Stimulated activated CD4-positive, alpha-beta T cell treated with anti-CD3 and anti-CD28 coated beads, Interleukin-2, amount 100 ng/mL, for 4 hours (primary cell): ENCODE data around the gene PDE4A.
A peak's percentile ranks its signal among the peaks of the same experiment; 100 is the strongest.

Experiments used
- DNase-seq: peaks from one replicate; pipeline ENCODE4 v3.0.0-alpha.2; 2020; ENCODE audit warnings: low read depth

PDE4A gene

GRCh38 chr19:10510301-10510802 is 90.0 kb downstream of the PDE4A start:
- peak; percentile 28 for DNase-seq

DNA sequence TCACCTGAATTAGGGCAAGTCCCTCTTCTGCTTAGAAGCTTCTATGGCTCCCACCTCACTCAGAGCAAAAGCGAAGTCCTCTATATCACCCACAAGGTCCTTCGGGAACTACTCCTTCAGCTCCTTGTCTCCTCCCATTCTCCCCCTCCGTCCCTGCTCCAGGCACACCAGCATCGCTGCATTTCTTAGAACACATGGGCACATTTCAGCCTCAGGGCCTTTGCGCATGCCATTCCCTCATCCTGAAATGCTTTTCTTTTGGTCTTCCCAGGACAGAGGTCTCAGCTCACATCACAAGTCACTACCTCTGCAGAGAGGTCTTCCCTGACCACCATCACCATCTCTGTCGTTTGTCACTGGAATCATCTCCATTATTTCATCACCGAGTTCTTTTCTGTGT is 92.9 kb downstream of the PDE4A start:
- DNase-seq: no peak

DNA sequence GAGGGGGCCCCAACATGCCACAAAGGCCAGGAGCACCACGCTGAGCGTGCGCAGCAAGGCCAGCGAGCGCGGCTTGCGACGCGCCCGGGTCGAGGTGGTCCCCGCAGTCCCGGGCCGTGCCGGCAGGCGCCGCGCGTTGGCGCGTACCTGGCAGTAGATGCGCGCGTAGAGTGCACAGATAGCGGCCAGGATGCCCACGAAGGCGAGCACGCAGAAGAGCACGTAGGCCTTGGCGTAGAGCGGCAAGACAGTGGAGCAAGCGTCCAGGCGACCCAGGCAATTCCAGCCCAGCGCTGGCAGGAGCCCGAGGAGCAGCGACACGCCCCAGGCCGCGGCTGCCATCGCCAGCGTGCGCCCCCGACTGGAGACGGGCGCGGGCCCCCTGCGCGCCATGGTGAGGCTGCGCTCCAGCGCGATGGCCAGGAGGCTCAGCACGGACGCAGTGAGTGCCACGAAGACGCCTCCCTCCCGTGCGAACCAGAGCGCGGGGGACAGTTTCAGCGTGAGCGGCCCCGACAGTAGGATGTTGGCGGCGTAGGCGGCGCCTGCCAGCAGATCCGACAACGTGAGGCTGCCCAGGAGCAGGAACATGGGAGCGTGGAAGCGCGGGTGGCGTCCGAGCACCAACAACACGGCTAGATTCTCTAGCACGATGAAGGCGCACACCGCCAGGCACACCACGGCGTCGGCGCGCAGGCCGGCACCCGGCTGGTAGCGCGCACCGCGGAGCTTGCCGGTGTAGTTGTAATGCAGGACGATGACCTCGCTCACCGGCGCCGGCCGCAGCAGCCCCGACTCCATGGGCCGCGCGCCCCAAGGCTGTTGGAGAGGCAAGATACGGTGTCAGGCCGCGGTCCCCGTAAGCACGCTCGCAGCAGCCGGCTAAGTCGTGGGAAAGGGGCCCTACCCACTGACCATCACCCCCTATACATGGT is 94.1 kb downstream of the PDE4A start:
- no peak for DNase-seq

- DNase-seq: no peak
Measured at GRCh38 chr19:10516064-10516385, 95.7 kb downstream of the PDE4A start.

GRCh38 chr19:10516671-10517286 is 96.4 kb downstream of the PDE4A start:
- no peak for DNase-seq

GRCh38 chr19:10517361-10517759 is 97.0 kb downstream of the PDE4A start, which contains the start of gene S1PR5:
S1PR5 (minus strand) TSS chr19:10517447; CDS start chr19:10515011, 2,436 bp downstream.
- DNase-seq: no peak

DNA sequence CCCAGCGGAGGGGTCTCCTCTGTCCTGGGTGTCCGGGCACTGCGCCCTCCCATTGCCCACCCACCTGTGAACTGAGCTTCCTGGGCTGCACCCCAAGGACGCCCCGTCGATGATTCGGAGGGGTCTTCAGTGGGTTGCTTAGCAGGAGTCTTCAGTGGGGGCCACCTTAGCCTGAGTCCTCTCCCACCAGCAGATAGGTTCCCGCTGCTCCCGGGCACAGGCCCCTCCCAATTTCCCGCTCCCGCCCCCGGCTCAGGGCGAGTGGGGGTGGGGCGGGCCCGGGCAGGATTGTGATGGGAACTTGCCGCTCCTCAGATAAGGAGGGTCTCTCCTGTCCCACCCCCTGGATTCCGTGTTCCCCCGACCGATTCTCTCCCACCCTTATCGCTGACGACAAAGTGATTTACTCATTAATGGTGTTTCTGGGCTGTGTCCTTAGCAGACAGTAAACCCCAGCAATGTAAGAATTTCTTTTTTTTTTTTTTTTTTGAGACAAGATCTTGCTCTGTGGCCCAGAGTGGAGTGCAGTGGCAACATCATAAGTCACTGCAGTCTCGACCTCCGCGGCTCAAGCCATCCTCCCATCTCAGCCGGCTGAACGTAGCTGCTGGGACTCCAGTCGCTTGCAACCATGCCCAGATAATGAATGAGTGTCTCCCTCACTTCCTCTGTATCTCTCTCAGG is 97.6 kb downstream of the PDE4A start:
- DNase-seq: no peak

DNA sequence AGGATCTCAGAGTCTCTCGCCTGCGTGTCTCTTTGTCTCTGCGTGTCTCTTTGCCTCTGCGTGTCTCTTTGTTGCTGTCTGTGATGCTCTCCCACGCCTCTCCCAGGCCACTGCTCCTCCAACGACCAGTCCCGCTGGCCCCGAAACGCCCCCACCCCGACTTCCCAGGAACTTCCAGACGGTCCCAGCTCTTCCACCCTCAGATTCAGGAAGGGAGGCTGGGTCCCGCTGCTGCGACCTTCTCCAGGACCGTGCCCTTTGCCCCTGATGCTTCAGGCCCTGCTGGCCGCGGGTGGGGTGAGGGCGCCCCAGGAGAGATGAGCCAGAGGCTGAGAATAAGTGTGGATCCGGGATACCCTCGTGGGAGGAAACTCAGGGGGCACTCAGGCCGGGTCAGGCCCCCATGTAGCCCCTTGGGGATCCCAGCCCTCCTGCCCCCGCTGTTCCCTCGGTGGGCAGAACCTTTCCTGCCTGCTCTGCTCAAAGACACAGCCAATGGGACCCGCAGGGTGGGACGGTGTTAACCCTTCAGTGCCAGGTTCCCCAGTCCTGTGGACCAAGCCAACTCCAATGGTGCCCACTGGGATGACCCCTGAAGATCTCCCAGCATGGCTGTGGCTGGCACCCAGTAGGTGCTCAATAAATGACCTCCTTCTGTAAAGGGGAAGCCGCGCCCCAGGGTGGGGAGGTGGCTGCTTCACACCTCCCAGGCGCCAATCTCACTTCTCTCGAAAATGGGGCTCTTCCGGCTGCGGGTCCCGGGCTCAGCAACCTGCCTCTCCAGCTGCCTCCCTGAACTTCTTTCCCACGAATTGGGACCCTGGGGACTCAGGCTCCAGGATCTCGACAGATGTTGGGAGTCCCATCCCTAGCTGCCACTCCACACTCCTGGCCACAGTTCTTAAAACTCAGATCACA is 98.4 kb downstream of the PDE4A start:
- DNase-seq: no peak
